ENCODE results near the gene SLC25A2.
"Not testable (repeated sequence)": the region's sequence is repeated elsewhere in the genome, so short reads cannot be mapped to it uniquely, and the experiment has no call there.

Gene SLC25A2

GRCh38 chr5:141303756-141304155, at the start of gene SLC25A2:
Gene SLC25A2, minus strand, starts transcription at chr5:141304049. Its CDS starts 184 bp downstream, at chr5:141303865.
- Histone ChIP-seq H3K4me3 (ENCODE audit: low read length) (no peak within 1 kb of the TSS), H2AFZ (ENCODE audit: low read length) (no peak within 1 kb of the TSS), H3K79me2 (ENCODE audit: low read length) (no peaks in the 10 kb centered on the region), H3F3A (ENCODE audit: insufficient read depth, low read length) (no peaks in the 10 kb centered on the region), H3K9me3 (replicated peaks; ENCODE audit: insufficient read depth, low read length) (no peaks in the 10 kb centered on the region), H3K27ac (ENCODE audit: low read length) (no peak within 1 kb of the TSS), H3K4me2 (ENCODE audit: low read depth, low read length) (no peak within 1 kb of the TSS), H3K27me3 (replicated peaks; ENCODE audit: insufficient read depth, low read length) (no peaks in the 10 kb centered on the region), H3K9ac (ENCODE audit: low read length) (no peak within 1 kb of the TSS), H3K9me2 (replicated peaks; ENCODE audit: insufficient read depth, low read length) (no peaks in the 10 kb centered on the region), H3K4me1 (ENCODE audit: low read length) (no peaks in the 10 kb centered on the region), H4K20me1 (ENCODE audit: insufficient read depth, low read length) (no peaks in the 10 kb centered on the region), H3K36me3 (replicated peaks; ENCODE audit: insufficient read depth, low read length) (no peaks in the 10 kb centered on the region)
- DNase-seq = no peak
- TF ChIP-seq CTCF (IDR thresholded peaks at IDR 0.05; ENCODE audit: low read length) = no peak
- TF ChIP-seq EZH2phosphoT487 (IDR thresholded peaks at IDR 0.05; ENCODE audit: low read length) = no peak
- TF ChIP-seq EZH2 (optimal IDR thresholded peaks at IDR 0.05; ENCODE audit: low read depth, low read length) = no peak

GRCh38 chr5:141351591-141351990, 47.7 kb upstream of the SLC25A2 start:
- no peaks in the 10 kb centered on the region for H3K9me3 ChIP-seq (replicated peaks; ENCODE audit: insufficient read depth, low read length)
- no peak for TF ChIP-seq EZH2 (optimal IDR thresholded peaks at IDR 0.05; ENCODE audit: low read depth, low read length)
- no peak for TF ChIP-seq CTCF (IDR thresholded peaks at IDR 0.05; ENCODE audit: low read length)
- no peak for TF ChIP-seq EZH2phosphoT487 (IDR thresholded peaks at IDR 0.05; ENCODE audit: low read length)
- H3K27ac ChIP-seq (ENCODE audit: low read length) = no peak overlapping the region
- no peaks in the 10 kb centered on the region for H3K79me2 ChIP-seq (ENCODE audit: low read length)
- no peak overlapping the region for H2AFZ ChIP-seq (ENCODE audit: low read length)
- no peaks in the 10 kb centered on the region for H3K4me1 ChIP-seq (ENCODE audit: low read length)
- H3K4me2 ChIP-seq (ENCODE audit: low read depth, low read length) = no peak overlapping the region
- H3K9me2 ChIP-seq (replicated peaks; ENCODE audit: insufficient read depth, low read length) = no peaks in the 10 kb centered on the region
- H4K20me1 ChIP-seq (ENCODE audit: insufficient read depth, low read length) = no peaks in the 10 kb centered on the region
- no peak overlapping the region for H3K9ac ChIP-seq (ENCODE audit: low read length)
- H3F3A ChIP-seq (ENCODE audit: insufficient read depth, low read length) = no peaks in the 10 kb centered on the region
- no peak overlapping the region for H3K4me3 ChIP-seq (ENCODE audit: low read length)
- H3K36me3 ChIP-seq (replicated peaks; ENCODE audit: insufficient read depth, low read length) = no peaks in the 10 kb centered on the region
- 0 out of 2 replicates have a peak, but pooled peaks cover 6% of the 10 kb centered on the region for H3K27me3 ChIP-seq (replicated peaks; ENCODE audit: insufficient read depth, low read length)
- DNase-seq = no peak

GRCh38 chr5:141349917-141350619, 46.2 kb upstream of the SLC25A2 start, which contains the start of gene PCDHGB1:
Gene PCDHGB1, plus strand, starts transcription at chr5:141350099. Its CDS starts 162 bp downstream, at chr5:141350261.
- DNase-seq = peak; percentile 75
- peak within 1 kb of the TSS; percentile 67 for H2AFZ ChIP-seq (ENCODE audit: low read length)
- H3K9me2 ChIP-seq (replicated peaks; ENCODE audit: insufficient read depth, low read length) = no peaks in the 10 kb centered on the region
- peak; percentile 72 for TF ChIP-seq CTCF (IDR thresholded peaks at IDR 0.05; ENCODE audit: low read length)
- TF ChIP-seq EZH2phosphoT487 (IDR thresholded peaks at IDR 0.05; ENCODE audit: low read length) = no peak
- 0 out of 2 replicates have a peak, but pooled peaks cover 6% of the 10 kb centered on the region for H3K27me3 ChIP-seq (replicated peaks; ENCODE audit: insufficient read depth, low read length)
- no peaks in the 10 kb centered on the region for H3K4me1 ChIP-seq (ENCODE audit: low read length)
- no peaks in the 10 kb centered on the region for H3K79me2 ChIP-seq (ENCODE audit: low read length)
- no peaks in the 10 kb centered on the region for H3K36me3 ChIP-seq (replicated peaks; ENCODE audit: insufficient read depth, low read length)
- H3F3A ChIP-seq (ENCODE audit: insufficient read depth, low read length) = no peaks in the 10 kb centered on the region
- H3K4me2 ChIP-seq (ENCODE audit: low read depth, low read length) = peak within 1 kb of the TSS; percentile 69
- H3K27ac ChIP-seq (ENCODE audit: low read length) = no peak within 1 kb of the TSS
- no peaks in the 10 kb centered on the region for H4K20me1 ChIP-seq (ENCODE audit: insufficient read depth, low read length)
- peak within 1 kb of the TSS; percentile 39 for H3K4me3 ChIP-seq (ENCODE audit: low read length)
- no peaks in the 10 kb centered on the region for H3K9me3 ChIP-seq (replicated peaks; ENCODE audit: insufficient read depth, low read length)
- no peak within 1 kb of the TSS for H3K9ac ChIP-seq (ENCODE audit: low read length)

GRCh38 chr5:141346017-141346416, 42.2 kb upstream of the SLC25A2 start:
- H3K27ac ChIP-seq (ENCODE audit: low read length); H3K9me3 ChIP-seq (replicated peaks; ENCODE audit: insufficient read depth, low read length); H3K27me3 ChIP-seq (replicated peaks; ENCODE audit: insufficient read depth, low read length); H3K4me3 ChIP-seq (ENCODE audit: low read length); H2AFZ ChIP-seq (ENCODE audit: low read length); H4K20me1 ChIP-seq (ENCODE audit: insufficient read depth, low read length); DNase-seq; H3F3A ChIP-seq (ENCODE audit: insufficient read depth, low read length); H3K36me3 ChIP-seq (replicated peaks; ENCODE audit: insufficient read depth, low read length); H3K9me2 ChIP-seq (replicated peaks; ENCODE audit: insufficient read depth, low read length); H3K4me2 ChIP-seq (ENCODE audit: low read depth, low read length); H3K4me1 ChIP-seq (ENCODE audit: low read length); H3K9ac ChIP-seq (ENCODE audit: low read length); H3K79me2 ChIP-seq (ENCODE audit: low read length): not testable (repeated sequence)

All from MM.1S (cell line).